ENCODE data around the gene XRCC6.
"Not testable (repeated sequence)": the region's sequence is repeated elsewhere in the genome, so short reads cannot be mapped to it uniquely, and the experiment has no call there.

The XRCC6 gene

GRCh38 chr22:41598891-41599635, 22.0 kb upstream of the XRCC6 start:
- DNase-seq = no peak

DNA sequence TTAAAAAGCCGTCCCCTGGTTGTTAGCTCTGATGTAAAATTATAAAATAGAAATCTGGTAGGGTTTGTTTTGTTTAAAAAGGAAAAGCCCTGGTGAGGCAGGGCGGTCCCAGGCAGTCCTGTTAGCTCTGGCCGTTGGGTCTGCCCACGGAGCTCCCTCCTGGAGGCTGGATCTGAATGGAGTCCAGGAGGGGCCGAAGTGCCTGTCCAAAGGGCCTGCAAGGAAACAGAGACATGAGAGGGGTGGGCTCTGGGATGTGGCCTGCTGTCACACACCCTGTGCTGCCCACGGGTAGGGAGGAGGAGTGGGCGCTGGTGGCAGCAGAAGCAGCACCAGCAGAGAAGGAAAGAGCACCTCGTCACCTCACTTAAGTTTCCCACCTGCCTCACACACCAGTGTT, 20.1 kb upstream of the XRCC6 start:
- no peak for DNase-seq

DNA sequence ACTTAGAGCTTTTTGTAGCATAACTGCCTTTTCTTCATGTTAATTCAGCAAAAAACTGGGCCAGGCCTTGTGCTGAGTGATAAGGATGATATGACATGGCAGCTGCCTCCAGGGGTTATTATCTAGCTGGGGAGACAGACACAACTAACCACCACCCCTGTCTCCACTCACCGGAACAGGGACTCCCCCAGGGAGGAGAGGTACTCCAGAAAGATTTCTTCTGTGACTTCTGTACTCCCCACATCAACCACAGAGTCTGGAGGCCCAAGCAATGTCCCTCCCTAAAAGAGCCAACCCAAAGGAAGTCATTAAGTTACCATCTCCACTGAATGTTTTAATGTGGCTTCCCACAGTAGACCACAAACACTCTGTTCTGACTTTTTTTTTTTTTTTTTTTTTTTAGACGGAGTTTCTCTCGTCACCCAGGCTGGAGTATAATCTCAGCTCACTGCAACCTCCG, 17.2 kb upstream of the XRCC6 start:
- no peak for DNase-seq

- DNase-seq = no peak
Measured at GRCh38 chr22:41608386-41608785, 12.7 kb upstream of the XRCC6 start.

GRCh38 chr22:41612603-41613306, 8.3 kb upstream of the XRCC6 start:
- no peak for DNase-seq

DNA sequence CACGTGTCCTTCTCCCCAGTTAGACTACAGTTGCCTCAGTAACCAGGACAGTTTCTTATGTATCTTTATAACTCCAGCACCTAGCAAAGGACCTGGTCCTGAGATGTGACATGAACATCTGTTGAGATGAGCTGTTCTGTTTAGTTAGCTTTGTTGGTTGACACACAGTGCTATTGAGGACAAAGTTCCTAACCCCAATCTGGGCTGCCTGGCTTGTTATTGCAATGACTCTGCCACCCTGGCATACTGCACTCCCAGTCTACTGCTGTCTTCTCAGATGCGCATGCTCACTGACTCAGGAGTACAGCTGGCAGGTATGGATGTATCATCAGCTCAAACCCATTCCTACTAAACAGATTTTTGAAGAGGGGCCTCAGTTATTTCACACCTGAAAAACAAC, 7.6 kb upstream of the XRCC6 start:
- DNase-seq = no peak

GRCh38 chr22:41619979-41620588, 1.0 kb upstream of the XRCC6 start:
- no peak for DNase-seq

GRCh38 chr22:41620589-41621098, 451 bp upstream of the XRCC6 start, which contains the start of gene DESI1:
Gene DESI1, minus strand, starts transcription at chr22:41621043. Its CDS starts 204 bp downstream, at chr22:41620839.
- no peak for DNase-seq

DNA sequence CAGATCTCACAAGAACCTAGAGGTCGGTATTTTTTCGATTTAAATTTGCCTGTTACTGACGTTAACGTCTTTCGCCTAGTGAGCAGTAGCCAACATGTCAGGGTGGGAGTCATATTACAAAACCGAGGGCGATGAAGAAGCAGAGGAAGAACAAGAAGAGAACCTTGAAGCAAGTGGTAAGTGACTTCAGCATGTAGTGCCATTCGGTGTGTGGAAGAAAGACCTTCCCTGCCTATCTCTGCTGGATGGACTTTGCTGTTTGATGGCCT, 750 bp downstream of the XRCC6 start:
- DNase-seq = no peak

GRCh38 chr22:41625577-41625976, 4.5 kb downstream of the XRCC6 start:
- DNase-seq = no peak

GRCh38 chr22:41631115-41631514, 10.0 kb downstream of the XRCC6 start:
- DNase-seq = not testable (repeated sequence)

GRCh38 chr22:41631615-41632014, 10.5 kb downstream of the XRCC6 start:
- DNase-seq = not testable (repeated sequence)

DNA sequence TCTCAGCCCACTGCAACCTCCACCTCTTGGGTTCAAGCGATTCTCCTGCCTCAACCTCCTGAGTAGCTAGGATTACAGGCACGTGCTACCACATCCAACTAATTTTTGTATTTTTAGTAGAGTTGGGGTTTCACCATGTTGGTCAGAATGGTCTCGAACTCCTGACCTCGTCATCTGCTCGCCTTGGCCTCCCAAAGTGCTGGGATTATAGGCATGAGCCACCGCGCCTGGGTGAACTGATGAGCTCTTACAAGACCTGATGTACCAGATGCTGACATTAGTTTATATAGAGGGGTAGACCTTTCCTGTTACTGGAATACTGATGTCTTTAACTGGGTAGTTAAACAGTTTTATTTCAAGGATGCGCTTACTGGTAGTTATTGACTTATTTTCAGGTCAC, 13.5 kb downstream of the XRCC6 start:
- DNase-seq = not testable (repeated sequence)

GRCh38 chr22:41636467-41636866, 15.4 kb downstream of the XRCC6 start:
- DNase-seq = no peak

DNA sequence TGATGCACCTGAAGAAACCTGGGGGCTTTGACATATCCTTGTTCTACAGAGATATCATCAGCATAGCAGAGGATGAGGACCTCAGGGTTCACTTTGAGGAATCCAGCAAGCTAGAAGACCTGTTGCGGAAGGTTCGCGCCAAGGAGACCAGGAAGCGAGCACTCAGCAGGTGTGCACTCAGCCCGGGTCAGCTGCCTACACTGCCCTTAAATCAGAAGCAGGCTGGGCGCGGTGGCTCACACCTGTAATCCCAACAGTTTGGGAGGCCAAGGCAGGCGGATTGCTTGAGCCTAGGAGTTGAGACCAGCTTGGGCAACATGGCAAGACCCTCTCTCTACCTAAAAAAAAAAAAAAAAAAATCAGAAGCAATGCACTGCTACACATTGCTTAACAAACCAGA, 16.5 kb downstream of the XRCC6 start:
- not testable (repeated sequence) for DNase-seq

GRCh38 chr22:41638124-41638523, 17.0 kb downstream of the XRCC6 start:
- DNase-seq = no peak

DNA sequence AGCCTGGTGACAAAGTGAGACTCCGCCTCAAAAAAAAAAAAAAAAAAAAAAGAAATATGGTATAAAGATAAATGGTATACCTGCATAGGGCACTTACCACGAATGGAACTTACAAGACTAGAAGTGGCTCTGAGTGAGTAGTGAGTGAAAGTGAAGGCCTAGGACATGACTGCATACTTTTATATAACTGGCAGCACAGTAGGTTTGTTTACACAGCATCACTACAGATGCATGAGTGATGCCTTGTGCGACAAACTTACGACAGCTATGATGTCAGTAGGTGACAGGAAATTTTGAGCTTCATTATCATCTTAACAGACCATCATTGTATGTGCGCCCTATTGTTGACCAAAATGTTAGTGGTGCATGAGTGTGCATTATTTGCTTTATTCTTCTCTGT, 17.7 kb downstream of the XRCC6 start:
- DNase-seq = no peak

DNA sequence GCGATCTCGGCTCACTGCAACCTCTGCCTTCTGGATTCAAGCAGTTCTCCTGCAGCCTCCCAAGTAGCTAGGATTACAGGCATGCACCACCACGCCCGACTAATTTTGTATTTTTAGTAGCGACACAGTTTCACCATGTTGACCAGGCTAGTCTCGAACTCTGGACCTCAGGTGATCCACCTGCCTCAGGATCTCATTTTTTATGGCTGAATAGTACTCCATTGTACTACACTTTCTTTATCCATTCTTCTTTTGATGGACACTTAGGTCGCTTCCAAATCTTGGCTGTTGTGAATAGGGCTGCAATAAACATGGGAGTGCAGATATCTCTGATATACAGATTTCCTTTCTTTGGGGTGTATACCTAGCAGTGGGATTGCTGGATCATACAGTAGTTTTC, 20.8 kb downstream of the XRCC6 start:
- no peak for DNase-seq

GRCh38 chr22:41642331-41643110, 21.4 kb downstream of the XRCC6 start:
- no peak for DNase-seq

- DNase-seq = no peak
Measured at GRCh38 chr22:41647771-41648170, 26.7 kb downstream of the XRCC6 start.

GRCh38 chr22:41648432-41648831, 27.3 kb downstream of the XRCC6 start:
- DNase-seq = no peak

- no peak for DNase-seq
Measured at GRCh38 chr22:41650229-41650628, 29.1 kb downstream of the XRCC6 start.

DNA sequence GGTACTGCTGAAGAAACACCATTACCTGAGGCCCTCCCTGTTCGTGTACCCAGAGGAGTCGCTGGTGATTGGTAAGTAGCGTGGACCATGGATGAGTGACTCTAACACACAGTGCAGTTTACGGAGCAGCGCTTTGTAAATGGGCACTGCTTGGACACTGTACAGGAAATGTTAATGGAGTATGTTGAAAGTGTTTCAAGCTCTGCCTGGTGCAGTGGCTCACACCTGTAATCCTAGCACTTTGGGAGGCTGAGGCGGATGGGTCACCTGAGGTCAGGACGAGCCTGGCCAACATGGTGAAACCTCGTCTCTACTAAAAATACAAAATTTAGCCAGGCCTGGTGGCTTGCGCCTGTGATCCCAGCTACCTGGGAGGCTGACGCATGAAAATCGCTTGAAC, 29.7 kb downstream of the XRCC6 start:
- DNase-seq = no peak
